GM21447 (cell line): ENCODE measurements around the gene CFHR2.

Experiments
- ATAC-seq: cut with Tn5 transposase; IDR thresholded peaks from one replicate; pipeline ENCODE4 v1.9.1; 2021; ENCODE audit not compliant: unreplicated experiment

The CFHR2 gene

DNA sequence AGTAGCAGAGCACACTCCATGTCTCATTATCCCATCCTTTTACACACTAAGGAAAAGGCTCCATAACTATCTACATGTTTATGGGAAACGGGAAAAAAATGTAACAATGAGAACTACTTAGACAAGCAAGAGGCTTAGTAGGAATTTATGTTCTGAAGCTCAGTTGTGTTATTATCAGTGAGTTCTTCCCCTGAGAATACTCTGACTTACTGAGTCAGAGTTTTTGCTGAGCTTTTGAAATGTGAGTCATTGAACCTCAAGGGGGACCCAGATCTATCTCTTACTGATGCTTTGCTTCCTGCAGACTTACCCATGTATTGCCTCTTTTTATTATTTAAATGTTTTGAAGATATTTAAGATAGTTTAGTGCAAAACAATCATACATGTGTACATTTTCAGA lies 53.9 kb downstream of the CFHR2 start:
- ATAC-seq, result no peak

GRCh38 chr1:197001828-197002227 lies 58.3 kb downstream of the CFHR2 start:
- no peak for ATAC-seq

GRCh38 chr1:197003132-197003531 lies 59.6 kb downstream of the CFHR2 start:
- no peak for ATAC-seq

GRCh38 chr1:197008861-197009260 lies 65.3 kb downstream of the CFHR2 start:
- ATAC-seq, result no peak
